LNCAP (cell line): Measurements from ENCODE around the gene ABCA1.

Experiments used
- CTCF ChIP-seq: fragments of 450-650 bp; IDR thresholded peaks from 2 replicates; pipeline ENCODE4 v1.5.1; 2017; ENCODE audit warnings: mild to moderate bottlenecking

Gene ABCA1

GRCh38 chr9:104802110-104802509, 125.8 kb downstream of the ABCA1 start:
- TF ChIP-seq CTCF = no peak

- TF ChIP-seq CTCF = no peak
Observed at GRCh38 chr9:104800068-104800785, 127.7 kb downstream of the ABCA1 start.

- no peak for TF ChIP-seq CTCF
Observed at GRCh38 chr9:104798209-104798995, 129.6 kb downstream of the ABCA1 start.

- TF ChIP-seq CTCF = no peak
Observed at GRCh38 chr9:104795857-104796256, 132.1 kb downstream of the ABCA1 start.

- TF ChIP-seq CTCF = no peak
Observed at GRCh38 chr9:104795082-104795481, 132.9 kb downstream of the ABCA1 start.

- TF ChIP-seq CTCF = no peak
Observed at GRCh38 chr9:104794070-104794469, 133.9 kb downstream of the ABCA1 start.

GRCh38 chr9:104788251-104788650, 139.7 kb downstream of the ABCA1 start:
- no peak for TF ChIP-seq CTCF
